Ishikawa (cell line): ENCODE data around the gene SGPP1.

Experiments
- EGR1 ChIP-seq: IDR thresholded peaks from 2 replicates; pipeline ENCODE4 v1.6.1; 2012
- FOXM1 ChIP-seq: IDR thresholded peaks from 2 replicates; pipeline ENCODE4 v1.6.1; 2012; ENCODE audit warnings: low read depth, borderline replicate concordance

DNA sequence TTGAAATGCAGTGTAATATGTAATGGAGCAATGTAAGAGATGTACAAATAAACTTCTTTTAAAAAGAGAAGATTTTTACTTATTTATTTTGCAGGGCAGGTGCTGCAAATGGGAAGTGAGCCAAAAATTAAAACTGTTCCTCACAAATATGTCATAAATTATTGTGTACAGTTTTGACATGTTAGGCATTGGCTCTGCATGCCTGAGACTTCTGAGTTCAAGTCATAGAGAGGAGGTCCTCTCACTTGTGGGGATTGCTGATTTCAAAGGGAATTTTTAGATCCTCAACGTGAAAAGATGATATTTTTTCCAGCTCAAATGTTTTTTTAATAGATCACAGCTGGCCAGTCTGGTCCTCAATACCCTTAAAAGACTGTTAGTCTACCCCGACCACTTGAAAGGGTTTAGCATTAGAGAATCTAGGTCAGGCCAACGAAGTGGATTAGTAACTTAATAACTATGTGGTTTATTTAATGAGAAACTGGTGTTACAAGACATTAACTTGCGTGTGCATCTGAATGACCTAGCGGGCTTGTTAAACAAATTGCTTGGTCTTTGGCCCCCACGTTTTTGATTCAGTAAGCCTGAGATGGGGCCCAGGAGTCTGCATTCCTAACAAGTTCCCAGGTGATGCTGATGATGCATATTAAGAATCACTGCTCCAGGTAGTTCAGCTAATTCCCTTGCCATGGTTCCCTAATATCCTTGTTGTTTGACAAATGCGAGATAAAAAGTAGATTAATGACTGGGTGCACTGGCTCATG lies 55.3 kb downstream of the SGPP1 start:
- TF ChIP-seq EGR1 (no peak), FOXM1 (no peak)
